ENCODE measurements around the gene C2CD3.
A peak's percentile ranks its signal among the peaks of the same experiment; 100 is the strongest.

Gene C2CD3

DNA sequence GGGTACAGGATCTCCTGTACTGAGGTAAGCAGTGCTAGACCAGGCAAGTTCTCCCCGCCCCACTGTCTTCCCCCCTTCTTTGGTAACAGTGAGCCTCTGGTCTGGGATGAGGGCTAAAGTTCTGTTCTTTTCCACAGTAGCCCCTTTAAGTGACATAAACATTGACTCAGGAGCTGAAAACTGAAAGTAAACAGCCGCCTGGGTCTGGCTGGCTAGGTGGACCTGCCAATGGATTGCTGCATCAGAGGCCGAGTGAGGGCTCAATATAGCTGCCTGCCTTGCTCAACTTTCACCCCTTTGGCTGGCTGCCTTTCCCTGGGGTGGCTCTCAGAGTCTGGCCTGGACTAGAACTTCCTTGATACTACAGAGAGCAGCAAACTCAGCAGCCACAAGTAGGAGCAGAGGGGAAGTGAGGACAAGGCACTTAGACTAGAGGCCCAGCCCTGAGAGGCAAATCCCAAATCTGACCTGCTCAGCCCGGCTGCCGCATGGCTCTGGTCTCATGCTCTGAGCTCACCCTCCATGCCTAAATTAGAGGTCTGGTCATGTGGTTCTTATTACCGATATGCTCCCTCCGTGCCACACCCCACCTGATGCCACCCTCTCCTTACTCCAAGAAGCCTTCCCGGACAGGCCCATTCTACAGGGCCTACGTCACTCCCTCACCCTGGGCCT, 152.3 kb downstream of the C2CD3 start:
- no peak for DNase-seq (ENCODE audit: low read depth)

GRCh38 chr11:74017631-74018030, 153.2 kb downstream of the C2CD3 start:
- no peak for DNase-seq (ENCODE audit: low read depth)

DNA sequence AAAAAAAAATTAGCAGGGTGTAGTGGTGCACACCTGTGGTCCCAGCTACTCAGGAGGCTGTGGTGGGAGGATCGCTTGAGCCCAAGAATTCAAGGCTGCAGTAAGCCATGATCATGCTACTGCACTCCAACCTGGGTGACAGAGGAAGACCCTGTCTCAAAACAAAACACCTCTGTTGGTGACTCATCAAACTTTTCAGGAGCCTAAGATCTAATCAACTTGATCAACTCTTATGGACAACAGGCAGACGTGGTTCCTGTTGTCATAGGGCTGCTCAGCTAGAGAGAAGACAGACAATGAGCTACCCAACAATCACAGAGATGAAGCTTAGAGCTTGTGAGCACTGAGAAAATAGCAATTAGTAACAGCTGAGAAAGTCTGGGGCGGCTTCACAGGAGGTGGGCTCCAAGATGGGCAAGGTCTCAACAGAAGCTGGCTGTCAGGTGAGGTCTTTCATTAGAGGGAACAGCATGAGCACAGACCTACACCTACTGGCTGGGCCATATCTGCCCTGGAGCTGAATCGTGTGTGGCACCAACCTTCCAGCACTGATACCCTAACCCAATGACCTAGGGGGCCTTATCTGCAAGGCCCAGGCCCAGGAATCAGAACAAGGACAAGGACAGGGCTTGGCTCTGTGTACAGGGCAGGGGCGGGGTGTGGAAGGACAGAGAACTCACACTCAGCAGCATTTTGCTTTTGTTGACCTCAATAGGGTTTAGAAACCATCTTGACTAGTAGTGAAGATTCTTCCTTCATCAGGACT, 154.7 kb downstream of the C2CD3 start:
- no peak for DNase-seq (ENCODE audit: low read depth)

DNA sequence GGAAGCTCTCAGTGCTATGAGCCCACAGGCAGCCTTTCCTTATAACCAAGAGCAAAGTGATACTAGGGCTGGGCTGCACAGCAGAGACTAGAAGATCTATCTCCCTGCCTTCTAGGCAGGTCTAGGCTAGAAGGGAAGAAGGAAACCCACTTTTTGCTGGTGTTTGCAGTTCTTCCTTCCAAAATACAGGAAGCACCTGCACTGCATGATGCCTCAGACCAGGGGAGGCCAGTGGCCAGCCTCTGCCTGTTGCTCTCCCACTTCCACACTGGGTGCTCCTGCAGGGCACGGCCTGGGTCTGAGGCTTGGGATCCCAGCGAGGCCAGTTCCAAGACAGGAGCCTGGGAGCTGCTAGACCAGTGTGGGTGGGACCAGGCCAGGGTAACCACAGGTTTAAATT, 155.9 kb downstream of the C2CD3 start:
- DNase-seq (ENCODE audit: low read depth), result no peak

DNA sequence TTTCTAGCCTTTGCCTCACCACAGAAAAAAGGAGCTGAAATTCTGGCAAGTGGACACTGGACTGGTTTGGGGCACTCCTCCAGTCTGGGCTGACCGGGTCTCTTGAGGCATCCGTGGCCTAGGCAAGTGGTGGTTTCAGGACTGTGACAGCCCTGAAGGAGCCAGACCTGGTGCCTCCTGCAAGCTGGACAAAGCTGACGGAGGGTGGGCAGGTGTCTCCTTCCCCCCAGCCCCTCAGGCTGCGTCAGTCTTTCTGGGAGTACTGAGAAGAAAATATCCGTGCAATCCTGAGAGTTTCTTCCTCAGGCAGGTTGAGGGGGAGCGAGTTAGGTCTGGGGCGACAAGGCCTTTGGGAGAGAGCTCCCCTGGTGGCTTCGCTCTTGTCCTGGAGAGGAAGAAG, 157.7 kb downstream of the C2CD3 start:
- no peak for DNase-seq (ENCODE audit: low read depth)

GRCh38 chr11:74012074-74012809, 158.6 kb downstream of the C2CD3 start:
- no peak for DNase-seq (ENCODE audit: low read depth)

- DNase-seq (ENCODE audit: low read depth), result no peak
Measured at GRCh38 chr11:74011360-74012073, 159.3 kb downstream of the C2CD3 start.

GRCh38 chr11:74010306-74011300, 160.2 kb downstream of the C2CD3 start:
- no peak for DNase-seq (ENCODE audit: low read depth)

GRCh38 chr11:74009675-74010305, 161.0 kb downstream of the C2CD3 start:
- DNase-seq (ENCODE audit: low read depth), result no peak

DNA sequence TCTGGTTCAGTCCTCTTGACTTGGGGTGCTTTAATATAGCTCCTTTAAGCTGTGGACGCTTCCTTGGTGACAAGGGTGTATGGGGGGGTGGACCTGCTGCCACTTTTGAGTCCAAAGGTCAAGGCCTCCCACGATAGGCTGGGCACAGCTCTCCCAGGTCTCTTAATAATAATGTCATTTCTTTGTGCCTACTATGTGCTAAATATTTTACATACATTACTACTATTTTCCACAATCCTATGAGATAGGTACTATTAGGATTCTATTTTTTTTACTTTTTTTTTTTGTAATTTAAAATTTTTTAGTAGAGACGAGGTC, 161.6 kb downstream of the C2CD3 start:
- DNase-seq (ENCODE audit: low read depth), result no peak

GRCh38 chr11:74008373-74009229, 162.2 kb downstream of the C2CD3 start, which contains the start of gene UCP3:
UCP3 (minus strand) TSS chr11:74009085; CDS start chr11:74007042, 2,043 bp downstream.
- DNase-seq (ENCODE audit: low read depth), result no peak

DNA sequence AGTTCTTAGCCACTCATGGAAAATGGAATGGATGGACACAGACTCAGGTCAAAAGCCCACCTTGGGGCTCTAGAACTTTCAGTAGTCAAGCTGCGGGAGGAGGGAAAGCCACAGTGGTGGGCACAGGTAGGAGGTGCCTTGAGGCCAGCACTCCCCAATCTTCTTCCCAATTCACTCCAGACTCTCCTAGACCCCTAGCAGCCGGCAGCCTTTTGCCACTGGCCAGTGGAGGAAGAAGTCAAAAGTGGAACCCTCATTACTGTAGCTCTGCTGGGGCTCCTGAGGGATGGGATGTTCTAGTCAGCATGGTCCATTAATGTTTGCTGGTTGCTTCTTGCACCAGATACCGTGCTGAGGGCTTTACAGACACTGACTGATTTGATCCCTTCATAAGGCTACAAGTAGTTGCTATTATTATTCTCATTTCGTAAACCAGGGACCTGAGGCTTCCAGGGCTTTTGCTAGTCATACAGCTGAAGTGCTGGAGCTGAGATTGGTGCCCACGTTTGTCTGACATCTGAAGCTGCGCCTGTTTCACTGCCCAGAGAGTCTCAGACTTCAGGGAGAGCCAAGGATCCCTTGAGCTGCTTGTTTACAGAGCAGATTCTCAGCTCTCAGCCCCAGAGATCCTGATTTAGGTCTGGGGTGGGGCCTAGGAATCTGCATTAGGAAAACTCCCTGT, 163.0 kb downstream of the C2CD3 start:
- DNase-seq (ENCODE audit: low read depth), result no peak

DNA sequence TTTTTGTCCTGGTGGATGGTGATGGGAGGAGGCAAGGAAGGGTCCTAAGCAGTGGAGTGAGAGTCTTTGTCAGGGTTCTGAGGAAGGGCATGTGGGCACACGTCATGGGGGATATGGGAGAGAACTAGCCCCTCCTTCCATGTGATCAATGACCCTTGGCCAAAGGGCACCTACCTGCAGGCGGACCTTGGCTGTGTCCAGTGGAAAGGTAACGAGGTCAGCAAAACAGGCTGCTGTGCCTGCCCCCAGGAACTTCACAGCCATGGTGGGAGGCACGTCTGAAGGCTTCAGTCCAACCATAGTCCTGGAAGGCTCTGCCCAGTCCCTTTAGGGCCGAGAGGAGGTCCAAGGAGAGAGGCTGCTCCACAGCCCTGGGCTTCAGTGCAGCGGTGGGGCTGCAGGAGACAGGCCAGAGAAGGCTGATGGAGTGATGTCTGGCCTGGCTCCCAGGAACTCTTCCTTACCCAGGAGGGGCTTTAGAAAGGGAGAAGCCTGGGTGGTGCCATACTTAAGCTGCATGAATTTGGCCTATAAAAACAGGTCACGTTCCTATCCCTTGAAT, 164.0 kb downstream of the C2CD3 start:
- no peak for DNase-seq (ENCODE audit: low read depth)

GRCh38 chr11:74005721-74006517, 164.9 kb downstream of the C2CD3 start:
- DNase-seq (ENCODE audit: low read depth), result no peak

GRCh38 chr11:74004759-74005615, 165.8 kb downstream of the C2CD3 start:
- peak; percentile 76 for DNase-seq (ENCODE audit: low read depth)

DNA sequence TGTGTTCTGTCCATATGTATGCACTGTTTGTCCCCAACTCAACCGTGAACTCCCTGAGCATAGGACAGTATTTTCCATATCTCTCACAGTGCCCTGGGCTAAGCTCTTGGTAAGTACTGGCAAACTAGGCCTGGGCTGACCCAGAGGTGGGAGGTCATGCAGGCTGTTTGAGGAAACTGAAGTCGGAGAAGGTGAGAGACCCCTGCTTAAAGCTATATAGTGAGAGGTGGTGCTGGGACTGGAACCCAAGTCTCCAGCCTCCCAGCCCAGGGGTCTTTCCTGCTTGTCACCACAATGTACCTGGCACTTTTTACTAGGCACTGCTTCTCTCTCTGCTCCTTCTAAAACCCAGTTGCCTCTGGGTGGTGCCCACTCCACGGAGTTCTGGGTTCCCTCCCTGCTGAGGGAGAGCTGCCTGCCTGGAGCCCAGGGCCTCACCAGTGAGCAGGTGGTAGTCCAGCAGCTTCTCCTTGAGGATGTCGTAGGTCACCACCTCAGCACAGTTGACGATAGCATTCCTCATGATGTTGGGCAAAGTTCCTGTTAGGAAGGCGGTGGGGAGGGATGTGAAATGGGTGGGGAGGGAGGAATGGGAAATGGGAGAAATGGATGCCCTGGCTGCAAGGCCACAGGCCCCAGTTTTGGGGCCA, 166.6 kb downstream of the C2CD3 start:
- DNase-seq (ENCODE audit: low read depth), result no peak
